ENCODE results near the gene C9orf72. TPM values are rescaled to one million over a fixed set of nuclear protein-coding genes. Genes with fewer than 3 reads are reported as not detected.

C9orf72 gene
- total and polyA plus RNA-seq, 9 of the 15 experiments (the other 6 are each of a cell fraction or from before 2014, with no cell fraction given), result 2.3 to 7.3 (median 4.1) TPM

GRCh38 chr9:27599102-27599869 is 26.0 kb upstream of the C9orf72 start:
- POLR2A ChIA-PET, result interaction anchor here (0.6 kb wide), 1 partner anchor 270 kb away, joined by 3 read pairs; no protein-coding TSS in a partner anchor
- Histone ChIP-seq H2AFZ (ENCODE audit: low read depth, low read length) (no peak overlapping the region), H3K27ac (ENCODE audit: extremely low read depth, low read depth, low read length) (no peak overlapping the region), H3K4me3 (no peak overlapping the region), H3K9me1 (ENCODE audit: control insufficient read depth, insufficient read depth, low read length) (no peaks in the 10 kb centered on the region), H3K4me2 (ENCODE audit: insufficient read depth, low read length) (no peak overlapping the region), H3K9me3 (replicated peaks; ENCODE audit: control insufficient read depth, insufficient read depth, low read depth, low read length) (no peaks in the 10 kb centered on the region), H3K9ac (ENCODE audit: insufficient read depth in 1 of 2, low read depth in 2 of 2, low read length in 2 of 2) (no peak overlapping the region), H3K79me2 (ENCODE audit: control insufficient read depth, insufficient read depth, low read length) (no peaks in the 10 kb centered on the region), H3K27me3 (ENCODE audit: control insufficient read depth in 2 of 2, insufficient read depth in 2 of 2, low read length in 2 of 2) (no peaks in the 10 kb centered on the region), H4K20me1 (replicated peaks; ENCODE audit: control insufficient read depth, insufficient read depth, low read length) (no peaks in the 10 kb centered on the region), H3K4me1 (replicated peaks in 1 of 2; ENCODE audit: control insufficient read depth in 2 of 2, insufficient read depth in 2 of 2, low read length in 2 of 2) (no peaks in the 10 kb centered on the region), H3K36me3 (ENCODE audit: control insufficient read depth, insufficient read depth, low read length) (no peaks in the 10 kb centered on the region)
- BruUV-seq (replicated peaks), result no TSS peak
- CTCF ChIA-PET (ENCODE audit: low intra/inter-chr PET ratio), result no interaction called here
- no peak for DNase-seq (ENCODE audit: extremely low read depth in 1 of 4, low spot score in 3 of 4)
- 0% methylated on average over 3 of the region's 6 CpGs for WGBS (ENCODE audit: insufficient coverage, low coverage, missing lambda C conversion rate)
- ATAC-seq, result no peak
- in situ Hi-C loops (cut with MboI) (no loop called here), intact Hi-C loops (cut with micrococcal nuclease) (no loop called here)
- FAIRE-seq, result no peak
- TF ChIP-seq, protein P1, sequence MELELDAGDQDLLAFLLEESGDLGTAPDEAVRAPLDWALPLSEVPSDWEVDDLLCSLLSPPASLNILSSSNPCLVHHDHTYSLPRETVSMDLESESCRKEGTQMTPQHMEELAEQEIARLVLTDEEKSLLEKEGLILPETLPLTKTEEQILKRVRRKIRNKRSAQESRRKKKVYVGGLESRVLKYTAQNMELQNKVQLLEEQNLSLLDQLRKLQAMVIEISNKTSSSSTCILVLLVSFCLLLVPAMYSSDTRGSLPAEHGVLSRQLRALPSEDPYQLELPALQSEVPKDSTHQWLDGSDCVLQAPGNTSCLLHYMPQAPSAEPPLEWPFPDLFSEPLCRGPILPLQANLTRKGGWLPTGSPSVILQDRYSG (tag; conservative IDR thresholded peaks at IDR 0.05; ENCODE audit: low read depth), result no peak
- TF ChIP-seq MAFK (IDR thresholded peaks at IDR 0.05; ENCODE audit: low read length) (no peak), E4F1 (CRISPR knock-in tag; IDR thresholded peaks at IDR 0.05; ENCODE audit: borderline replicate concordance) (no peak), BDP1 (IDR thresholded peaks at IDR 0.05; ENCODE audit: insufficient read depth, insufficient read length) (no peak), MITF (IDR thresholded peaks at IDR 0.05) (no peak), L3MBTL2 (IDR thresholded peaks at IDR 0.05) (no peak), EP400 (IDR thresholded peaks at IDR 0.05) (no peak), TRIM24 (IDR thresholded peaks at IDR 0.05) (no peak), MBD2 (IDR thresholded peaks at IDR 0.05; ENCODE audit: borderline replicate concordance, low read depth) (no peak), ZFP30 (CRISPR knock-in tag; IDR thresholded peaks at IDR 0.05; ENCODE audit: borderline replicate concordance) (no peak), PYGO2 (tag; IDR thresholded peaks at IDR 0.05) (no peak)
- TF ChIP-seq, protein P2, sequence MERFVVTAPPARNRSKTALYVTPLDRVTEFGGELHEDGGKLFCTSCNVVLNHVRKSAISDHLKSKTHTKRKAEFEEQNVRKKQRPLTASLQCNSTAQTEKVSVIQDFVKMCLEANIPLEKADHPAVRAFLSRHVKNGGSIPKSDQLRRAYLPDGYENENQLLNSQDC (CRISPR knock-in tag; IDR thresholded peaks at IDR 0.05), result no peak
- TF ChIP-seq, protein P3, sequence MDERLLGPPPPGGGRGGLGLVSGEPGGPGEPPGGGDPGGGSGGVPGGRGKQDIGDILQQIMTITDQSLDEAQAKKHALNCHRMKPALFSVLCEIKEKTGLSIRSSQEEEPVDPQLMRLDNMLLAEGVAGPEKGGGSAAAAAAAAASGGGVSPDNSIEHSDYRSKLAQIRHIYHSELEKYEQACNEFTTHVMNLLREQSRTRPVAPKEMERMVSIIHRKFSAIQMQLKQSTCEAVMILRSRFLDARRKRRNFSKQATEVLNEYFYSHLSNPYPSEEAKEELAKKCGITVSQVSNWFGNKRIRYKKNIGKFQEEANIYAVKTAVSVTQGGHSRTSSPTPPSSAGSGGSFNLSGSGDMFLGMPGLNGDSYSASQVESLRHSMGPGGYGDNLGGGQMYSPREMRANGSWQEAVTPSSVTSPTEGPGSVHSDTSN (CRISPR knock-in tag; IDR thresholded peaks at IDR 0.05; ENCODE audit: low read depth), result no peak
- TF ChIP-seq, protein P3 (tag; conservative IDR thresholded peaks at IDR 0.05; ENCODE audit: low read depth), result no peak

Measured in K562 (cell line).